ENCODE data around the gene HAO2.

HAO2 gene

DNA sequence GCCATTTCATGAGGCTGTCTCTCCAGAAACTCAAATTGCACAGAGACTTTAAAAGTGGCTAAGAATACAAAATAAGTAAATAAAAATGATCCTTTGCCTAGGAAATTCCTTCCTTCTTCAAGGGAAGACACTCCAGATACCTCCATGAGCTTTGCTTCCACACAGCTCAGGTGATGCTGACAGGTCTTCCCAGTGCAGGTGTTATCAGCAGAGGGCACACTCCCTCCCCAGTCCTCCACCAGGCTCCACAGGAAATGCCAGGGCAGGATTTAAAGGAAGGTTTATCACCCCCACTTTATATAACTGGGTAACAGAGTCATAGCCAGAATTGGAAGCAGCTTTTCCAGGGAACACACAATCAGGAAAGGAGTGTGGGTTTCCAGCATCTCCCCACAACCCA lies 52.1 kb downstream of the HAO2 start:
- TF ChIP-seq, protein P1, sequence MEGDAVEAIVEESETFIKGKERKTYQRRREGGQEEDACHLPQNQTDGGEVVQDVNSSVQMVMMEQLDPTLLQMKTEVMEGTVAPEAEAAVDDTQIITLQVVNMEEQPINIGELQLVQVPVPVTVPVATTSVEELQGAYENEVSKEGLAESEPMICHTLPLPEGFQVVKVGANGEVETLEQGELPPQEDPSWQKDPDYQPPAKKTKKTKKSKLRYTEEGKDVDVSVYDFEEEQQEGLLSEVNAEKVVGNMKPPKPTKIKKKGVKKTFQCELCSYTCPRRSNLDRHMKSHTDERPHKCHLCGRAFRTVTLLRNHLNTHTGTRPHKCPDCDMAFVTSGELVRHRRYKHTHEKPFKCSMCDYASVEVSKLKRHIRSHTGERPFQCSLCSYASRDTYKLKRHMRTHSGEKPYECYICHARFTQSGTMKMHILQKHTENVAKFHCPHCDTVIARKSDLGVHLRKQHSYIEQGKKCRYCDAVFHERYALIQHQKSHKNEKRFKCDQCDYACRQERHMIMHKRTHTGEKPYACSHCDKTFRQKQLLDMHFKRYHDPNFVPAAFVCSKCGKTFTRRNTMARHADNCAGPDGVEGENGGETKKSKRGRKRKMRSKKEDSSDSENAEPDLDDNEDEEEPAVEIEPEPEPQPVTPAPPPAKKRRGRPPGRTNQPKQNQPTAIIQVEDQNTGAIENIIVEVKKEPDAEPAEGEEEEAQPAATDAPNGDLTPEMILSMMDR (IDR thresholded peaks at IDR 0.05; ENCODE audit: insufficient read depth, low read depth, low read length, missing control alignments), result no peak
- DNase-seq (ENCODE audit: low read depth), result no peak
- no peak overlapping the region for H3K4me3 ChIP-seq (ENCODE audit: low read depth, low read length)

DNA sequence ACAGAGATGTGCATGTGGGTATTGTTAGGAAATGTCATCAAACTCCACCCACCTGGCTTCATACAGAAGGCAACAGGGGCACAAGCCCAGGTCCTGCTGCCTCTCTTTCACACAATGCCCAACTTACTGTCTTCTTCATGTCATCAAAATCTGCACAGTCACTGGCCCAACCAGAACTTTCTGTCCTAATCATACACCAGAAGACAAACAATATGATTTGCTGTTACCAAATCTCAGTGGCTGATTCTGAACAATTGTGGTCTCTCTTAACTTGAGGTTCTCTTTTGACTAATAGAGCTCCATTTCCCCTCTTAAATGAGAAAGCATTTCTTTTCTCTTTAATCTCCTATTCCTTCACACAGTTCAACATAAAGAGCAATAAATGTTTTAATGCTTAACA lies 54.0 kb downstream of the HAO2 start:
- TF ChIP-seq, protein P1 (IDR thresholded peaks at IDR 0.05; ENCODE audit: insufficient read depth, low read depth, low read length, missing control alignments), result no peak
- DNase-seq (ENCODE audit: low read depth), result peak; percentile 3
- no peak overlapping the region for H3K4me3 ChIP-seq (ENCODE audit: low read depth, low read length)

DNA sequence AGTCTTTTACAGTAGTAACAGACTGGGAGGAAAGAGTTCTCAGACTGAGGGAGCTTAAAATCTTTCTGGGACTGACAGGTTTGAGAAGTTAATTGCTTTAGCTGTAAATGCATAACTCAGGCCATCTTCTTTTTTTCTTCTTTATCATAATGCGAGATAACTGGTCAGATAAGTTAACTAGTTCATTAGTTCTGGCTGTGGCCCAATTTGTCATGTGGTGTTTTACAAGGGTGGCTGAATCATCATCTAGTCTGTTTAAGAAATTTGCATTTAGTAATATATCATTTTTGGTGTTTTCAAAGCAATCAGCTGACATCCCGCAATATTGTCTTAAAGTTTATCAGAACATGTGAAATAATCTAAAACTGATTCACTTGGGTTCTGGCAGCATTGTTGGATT lies 60.4 kb downstream of the HAO2 start:
- H3K4me3 ChIP-seq (ENCODE audit: low read depth, low read length), result no peak overlapping the region
- TF ChIP-seq, protein P1 (IDR thresholded peaks at IDR 0.05; ENCODE audit: insufficient read depth, low read depth, low read length, missing control alignments), result no peak
- no peak for DNase-seq (ENCODE audit: low read depth)

DNA sequence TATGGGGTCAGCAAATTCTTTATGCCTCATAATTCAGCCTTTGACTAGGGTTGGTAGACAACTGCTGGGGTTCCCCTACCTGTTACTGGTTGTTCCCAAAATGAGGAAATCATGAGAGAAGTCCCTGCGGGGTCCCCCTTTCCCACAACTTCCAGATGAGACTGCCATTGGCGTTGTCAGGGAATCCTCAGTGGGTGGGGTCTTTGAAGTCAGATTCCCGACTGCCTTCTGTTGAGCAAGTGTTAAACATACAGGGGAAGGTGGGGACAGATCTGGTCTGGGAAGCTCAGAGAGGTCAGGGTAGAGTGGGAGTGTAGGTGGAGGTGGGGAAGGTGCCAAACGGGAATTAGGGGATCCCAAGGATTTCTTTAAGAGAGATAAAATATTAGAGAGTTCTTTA lies 61.1 kb downstream of the HAO2 start:
- no peak overlapping the region for H3K4me3 ChIP-seq (ENCODE audit: low read depth, low read length)
- no peak for DNase-seq (ENCODE audit: low read depth)
- TF ChIP-seq, protein P1 (IDR thresholded peaks at IDR 0.05; ENCODE audit: insufficient read depth, low read depth, low read length, missing control alignments), result no peak

DNA sequence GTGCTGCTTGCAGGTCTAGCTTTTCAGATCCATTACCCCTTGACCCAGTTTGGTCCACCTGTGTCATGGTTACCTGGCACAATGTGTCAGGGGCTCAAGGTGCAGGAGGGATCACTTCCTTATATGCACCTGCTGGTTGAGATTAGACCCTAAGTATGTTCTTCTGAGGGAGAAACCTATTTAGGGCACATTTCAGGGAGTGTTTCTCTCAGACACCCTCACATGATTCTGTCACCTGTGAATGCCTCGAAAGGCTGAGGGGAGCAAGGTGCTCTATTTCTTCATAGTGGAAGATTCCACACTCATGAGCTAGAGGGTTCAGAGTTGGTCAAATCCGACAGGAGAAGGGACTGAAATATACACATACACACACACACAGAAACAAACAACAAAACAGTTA lies 61.9 kb downstream of the HAO2 start:
- no peak overlapping the region for H3K4me3 ChIP-seq (ENCODE audit: low read depth, low read length)
- TF ChIP-seq, protein P1 (IDR thresholded peaks at IDR 0.05; ENCODE audit: insufficient read depth, low read depth, low read length, missing control alignments), result no peak
- no peak for DNase-seq (ENCODE audit: low read depth)

DNA sequence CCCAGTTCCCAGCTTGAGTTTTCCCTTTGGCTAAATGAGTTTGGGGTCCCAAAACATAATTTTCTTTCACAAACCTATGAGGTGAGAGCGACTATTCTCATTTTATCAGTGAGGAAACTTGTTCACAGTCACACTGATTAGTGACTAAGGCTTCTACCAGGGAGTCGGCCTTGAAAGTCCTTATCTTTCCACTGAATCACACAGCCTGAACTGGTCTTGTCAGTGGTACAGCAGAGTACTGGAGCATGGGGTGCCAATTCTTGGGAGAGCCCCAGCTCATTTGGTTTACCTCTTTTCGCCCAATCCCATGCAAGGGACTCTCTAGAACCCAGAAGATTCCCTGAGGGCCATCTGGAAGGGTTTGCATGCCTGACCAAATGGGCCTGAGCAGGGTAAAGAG lies 63.3 kb downstream of the HAO2 start:
- H3K4me3 ChIP-seq (ENCODE audit: low read depth, low read length), result no peak overlapping the region
- no peak for DNase-seq (ENCODE audit: low read depth)
- TF ChIP-seq, protein P1 (IDR thresholded peaks at IDR 0.05; ENCODE audit: insufficient read depth, low read depth, low read length, missing control alignments), result no peak

DNA sequence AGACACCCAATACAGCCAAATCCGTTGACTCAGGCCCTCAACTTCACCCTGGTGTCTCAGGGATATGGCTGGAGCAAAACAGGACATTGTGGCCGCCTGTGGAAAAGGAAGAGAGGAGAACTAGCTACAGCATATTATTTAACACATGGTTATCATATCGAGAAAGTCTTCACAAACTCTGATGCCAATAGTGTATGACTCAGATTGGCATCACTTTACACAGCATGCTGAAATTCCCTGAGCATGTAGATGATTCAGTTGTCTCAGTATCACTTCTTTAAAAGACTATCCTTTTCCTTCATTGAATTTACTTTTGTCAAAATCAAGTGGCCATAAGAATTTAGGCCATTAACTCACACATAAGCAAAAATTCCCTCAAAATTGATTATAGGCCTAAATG lies 66.5 kb downstream of the HAO2 start:
- DNase-seq (ENCODE audit: low read depth), result no peak
- TF ChIP-seq, protein P1 (IDR thresholded peaks at IDR 0.05; ENCODE audit: insufficient read depth, low read depth, low read length, missing control alignments), result no peak
- H3K4me3 ChIP-seq (ENCODE audit: low read depth, low read length), result no peak overlapping the region
